Activated T-cell treated with anti-CD3 and anti-CD28 coated beads for 48 hours (primary cell): Measurements from ENCODE around the gene CCDC154.
"Not testable (repeated sequence)": the region's sequence is repeated elsewhere in the genome, so short reads cannot be mapped to it uniquely, and the experiment has no call there.

ENCODE experiments used
- DNase-seq: peaks from one replicate; pipeline ENCODE4 v3.0.0-alpha.2; 2020; ENCODE audit warnings: low read depth

Gene CCDC154, protein sequence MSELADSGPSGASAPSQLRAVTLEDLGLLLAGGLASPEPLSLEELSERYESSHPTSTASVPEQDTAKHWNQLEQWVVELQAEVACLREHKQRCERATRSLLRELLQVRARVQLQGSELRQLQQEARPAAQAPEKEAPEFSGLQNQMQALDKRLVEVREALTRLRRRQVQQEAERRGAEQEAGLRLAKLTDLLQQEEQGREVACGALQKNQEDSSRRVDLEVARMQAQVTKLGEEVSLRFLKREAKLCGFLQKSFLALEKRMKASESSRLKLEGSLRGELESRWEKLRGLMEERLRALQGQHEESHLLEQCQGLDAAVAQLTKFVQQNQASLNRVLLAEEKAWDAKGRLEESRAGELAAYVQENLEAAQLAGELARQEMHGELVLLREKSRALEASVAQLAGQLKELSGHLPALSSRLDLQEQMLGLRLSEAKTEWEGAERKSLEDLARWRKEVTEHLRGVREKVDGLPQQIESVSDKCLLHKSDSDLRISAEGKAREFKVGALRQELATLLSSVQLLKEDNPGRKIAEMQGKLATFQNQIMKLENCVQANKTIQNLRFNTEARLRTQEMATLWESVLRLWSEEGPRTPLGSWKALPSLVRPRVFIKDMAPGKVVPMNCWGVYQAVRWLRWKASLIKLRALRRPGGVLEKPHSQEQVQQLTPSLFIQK

DNA sequence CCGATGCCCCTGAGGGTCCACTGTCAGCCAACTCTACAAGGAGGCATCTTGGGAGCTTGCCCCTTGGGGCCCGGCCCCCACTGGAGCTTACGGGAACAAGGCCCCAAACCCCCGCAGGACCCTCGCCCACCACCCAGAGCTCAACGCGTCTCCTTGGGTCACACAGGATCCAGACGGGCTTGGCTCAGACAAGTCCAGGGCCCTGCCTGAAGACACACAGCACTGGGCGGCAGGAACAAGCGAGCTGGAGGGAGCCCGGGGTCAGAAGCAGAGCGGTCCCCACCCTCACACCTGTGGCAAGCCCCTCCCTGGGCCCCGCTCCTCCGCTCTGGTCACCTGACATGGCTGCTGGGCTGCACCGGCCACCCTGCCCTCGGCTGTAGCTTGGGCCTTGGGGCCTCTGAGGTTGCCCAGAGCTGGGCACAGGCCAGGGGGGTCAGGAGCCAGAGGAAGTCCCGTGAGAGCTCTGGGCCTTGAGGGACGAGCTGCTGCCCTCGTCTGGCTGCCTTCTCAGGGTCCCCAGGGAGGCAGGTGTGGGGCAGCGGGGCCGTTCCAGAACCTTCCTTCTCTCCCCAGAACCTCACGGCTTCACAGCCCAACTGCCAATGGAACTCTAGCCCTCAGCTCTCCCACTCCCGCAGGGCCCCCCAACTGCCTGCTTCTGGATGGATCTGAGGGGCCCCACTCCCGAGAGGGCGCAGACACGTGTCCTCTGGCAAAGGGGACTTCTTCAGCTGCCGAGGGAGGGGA, at the start of gene CCDC154:
Gene CCDC154, minus strand, starts transcription at position 577 of the 750 bp plus-strand sequence. Its CDS starts 234 bp downstream, at position 343.
- no peak for DNase-seq

DNA sequence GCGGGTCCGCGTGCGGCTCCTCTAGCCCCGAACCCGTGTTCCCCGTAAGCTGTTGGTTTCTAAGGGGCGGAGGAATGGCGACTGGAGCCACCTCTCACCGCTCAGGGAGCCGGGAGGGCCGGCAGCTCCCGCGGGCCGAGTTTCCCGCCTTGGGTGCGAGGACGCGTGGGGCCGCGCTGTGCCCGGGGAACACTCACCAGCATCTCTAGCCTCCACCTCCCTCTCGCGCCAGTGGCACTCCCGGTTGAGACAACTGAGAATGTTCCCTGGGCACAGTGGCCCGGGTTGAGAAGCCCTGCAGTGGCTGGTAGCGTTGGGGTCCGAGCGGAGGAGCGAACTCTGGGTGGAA, 49.4 kb upstream of the CCDC154 start:
- no peak for DNase-seq

DNA sequence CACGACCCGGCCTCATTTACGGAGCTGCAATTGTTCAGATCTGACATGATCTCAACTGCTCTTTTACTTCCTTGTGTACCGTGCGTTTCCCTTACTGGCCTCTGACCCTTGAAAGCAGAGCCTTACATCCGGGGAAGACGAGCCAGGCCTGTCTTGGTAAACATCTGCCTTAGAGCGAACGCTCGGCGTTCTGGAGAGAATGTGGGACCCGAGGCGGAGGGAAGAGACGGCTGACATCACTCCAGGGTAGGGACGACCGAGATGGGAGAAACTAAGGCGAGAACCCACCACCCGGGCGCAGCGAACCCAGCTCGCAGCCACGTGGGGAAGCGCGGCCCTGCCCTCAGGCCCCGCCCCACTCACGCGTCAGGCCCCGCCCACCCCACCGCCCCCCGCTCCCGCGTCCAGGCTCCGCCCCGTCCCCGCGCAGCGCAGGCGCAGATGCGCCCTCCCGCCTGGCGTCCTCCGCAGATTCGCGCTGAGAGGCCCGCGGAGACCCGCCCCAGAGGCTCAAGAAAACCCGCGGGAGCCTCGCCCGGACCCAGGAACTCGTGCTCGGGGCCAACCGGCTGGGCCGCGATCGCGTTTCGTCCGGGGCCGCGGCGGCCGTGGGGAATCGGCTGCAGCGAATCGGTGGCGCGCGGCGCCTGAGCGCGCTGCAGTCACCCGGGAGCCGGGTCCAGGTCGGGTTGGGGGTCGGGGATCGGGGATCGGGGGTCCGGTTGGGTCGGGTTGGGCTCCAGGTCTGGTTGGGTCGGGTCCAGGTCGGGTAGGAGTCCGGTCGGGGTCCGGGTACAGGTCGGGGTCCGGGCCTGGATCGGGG, 48.8 kb upstream of the CCDC154 start, which contains the start of gene TELO2:
Gene TELO2, plus strand, starts transcription at position 438 of the 823 bp plus-strand sequence. CDS start 922 bp downstream, outside the sequence.
- peak; percentile 84 for DNase-seq

DNA sequence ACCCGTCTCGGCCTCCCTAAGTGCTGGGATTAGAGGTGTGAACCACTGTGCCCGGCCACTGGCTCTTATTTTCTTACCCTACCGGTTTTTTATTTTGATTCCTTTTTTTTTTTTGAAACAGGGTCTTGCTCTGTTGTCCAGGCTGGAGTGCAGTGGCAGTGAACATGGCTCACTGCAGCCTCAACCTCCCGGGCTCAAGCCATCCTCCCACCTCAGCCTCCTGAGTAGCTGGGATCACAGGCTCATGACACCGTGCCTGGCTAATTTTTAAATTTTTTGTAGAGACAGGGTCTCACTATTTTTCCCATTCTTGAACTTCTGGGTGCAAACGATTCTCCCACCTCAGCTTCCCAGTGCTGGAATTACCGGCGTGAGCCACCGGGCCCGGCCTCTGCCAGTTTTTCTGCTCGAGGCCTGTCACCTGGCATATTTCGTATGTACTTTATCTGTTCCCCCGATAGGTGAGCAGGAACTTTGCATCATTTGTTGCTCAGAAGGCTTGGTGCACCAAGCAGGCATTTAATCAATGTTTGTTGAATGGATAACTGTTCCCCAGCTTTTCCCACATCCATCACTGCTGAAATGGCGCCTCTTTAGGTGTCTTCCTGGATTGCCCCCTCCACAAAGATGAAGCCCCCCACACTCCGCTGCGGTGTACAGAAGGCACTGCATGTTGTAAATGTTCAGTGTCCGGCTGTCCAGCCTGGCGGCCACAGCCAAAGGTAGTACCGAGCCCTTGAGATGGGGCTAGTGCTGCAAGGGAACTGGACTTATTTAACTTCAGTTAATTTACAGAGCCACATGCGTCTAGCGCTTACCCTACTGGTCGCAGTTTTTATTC, 47.9 kb upstream of the CCDC154 start:
- peak; percentile 5 for DNase-seq

GRCh38 chr16:1491327-1491726, 47.0 kb upstream of the CCDC154 start:
- no peak for DNase-seq

DNA sequence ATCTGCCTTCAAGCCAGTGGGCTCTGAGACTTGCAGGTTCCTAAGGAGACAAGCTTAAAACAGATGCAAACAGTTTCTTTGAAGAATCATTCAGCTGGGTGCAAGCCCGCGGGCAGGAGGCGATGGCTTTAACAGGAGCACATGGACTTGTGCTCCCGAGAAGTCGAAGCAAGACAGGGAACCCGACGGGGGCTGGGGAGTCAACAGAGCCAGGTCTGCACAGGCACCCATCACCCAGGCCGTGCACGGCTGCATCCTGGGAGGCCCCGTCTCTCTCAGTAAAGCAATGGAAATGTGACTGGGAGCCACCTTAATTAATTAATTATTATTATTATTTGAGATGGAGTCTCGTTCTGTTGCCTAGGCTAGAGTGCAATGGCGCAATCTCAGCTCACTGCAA, 44.7 kb upstream of the CCDC154 start:
- no peak for DNase-seq

GRCh38 chr16:1488619-1489018, 44.3 kb upstream of the CCDC154 start, which contains the start of gene PTX4:
TSS of gene PTX4 (minus strand) at chr16:1488944. CDS start at chr16:1488909, 35 bp downstream.
- DNase-seq, result no peak

DNA sequence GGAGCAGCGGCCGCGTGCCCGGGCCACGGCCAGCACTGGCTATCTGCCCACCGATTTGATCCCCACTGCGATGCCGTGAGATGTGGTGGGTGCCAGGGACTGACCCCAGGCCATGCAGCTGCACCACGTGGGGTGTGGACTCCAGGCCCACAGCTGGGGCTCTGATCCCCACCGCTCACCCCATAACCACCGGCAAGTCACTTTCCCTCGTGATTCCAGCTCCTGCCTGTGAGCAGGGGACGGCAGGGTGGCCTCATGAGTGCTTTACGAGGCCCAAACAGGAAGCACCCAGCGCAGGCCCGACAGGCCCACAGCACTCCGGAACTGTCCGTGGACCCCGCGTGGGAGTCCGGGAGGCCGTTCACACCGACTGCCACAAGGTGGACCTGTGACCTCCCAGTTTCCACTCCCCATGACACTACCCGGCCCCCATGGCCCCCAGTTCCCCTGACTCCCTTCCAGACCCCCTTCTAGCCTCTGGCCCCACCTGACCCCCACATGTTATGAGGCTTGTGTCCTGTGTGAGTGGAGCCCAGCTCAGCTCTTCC, 43.8 kb upstream of the CCDC154 start:
- no peak for DNase-seq

- no peak for DNase-seq
Observed at GRCh38 chr16:1487395-1488053, 43.2 kb upstream of the CCDC154 start.

GRCh38 chr16:1486551-1487390, 42.4 kb upstream of the CCDC154 start:
- no peak for DNase-seq

GRCh38 chr16:1485847-1486496, 41.6 kb upstream of the CCDC154 start:
- DNase-seq, result no peak

DNA sequence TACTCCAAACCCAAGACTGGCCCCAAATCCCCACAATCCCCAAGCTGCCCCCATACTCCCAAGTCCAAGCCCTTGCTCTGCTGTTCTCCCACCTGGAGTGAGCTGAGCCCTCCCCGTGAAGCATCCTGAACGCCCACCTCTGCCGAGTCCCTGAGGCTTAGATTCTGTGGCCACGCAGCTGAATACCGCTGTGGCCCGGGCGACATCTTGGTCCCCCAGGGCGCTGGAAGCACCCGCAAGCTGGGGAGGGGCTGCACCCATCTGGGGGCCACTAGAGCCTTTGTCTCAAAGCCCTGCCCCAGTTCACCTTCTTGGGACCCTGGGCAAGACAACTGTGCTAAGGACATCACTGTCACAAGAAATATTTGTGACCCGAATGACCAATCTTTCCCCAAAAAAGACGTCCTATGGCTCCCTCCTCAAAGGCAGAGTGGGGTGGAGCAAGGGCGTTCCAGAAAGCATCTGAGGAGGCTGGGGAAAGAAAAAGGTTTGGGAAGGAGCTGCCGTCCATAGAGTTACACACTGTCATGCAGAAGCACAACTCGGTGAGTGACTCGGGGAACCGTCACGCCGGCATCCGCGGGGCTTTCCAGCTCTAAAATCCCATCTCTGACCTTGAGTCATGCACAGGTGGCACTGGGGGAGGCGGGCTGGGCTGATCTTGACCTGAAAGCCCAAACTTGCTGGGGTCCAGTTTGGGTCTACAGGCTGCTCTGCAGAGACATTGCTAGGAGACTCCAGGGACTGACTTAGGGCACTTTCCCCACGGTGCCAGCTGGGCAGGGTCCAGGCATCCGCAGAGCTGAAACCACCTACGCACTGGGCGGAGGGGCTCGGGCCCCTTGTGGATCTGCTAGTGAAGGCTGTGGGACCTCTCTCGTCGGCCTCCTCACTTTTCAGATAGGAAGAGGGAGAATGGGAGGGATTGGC, 37.8 kb upstream of the CCDC154 start:
- DNase-seq, result no peak

DNA sequence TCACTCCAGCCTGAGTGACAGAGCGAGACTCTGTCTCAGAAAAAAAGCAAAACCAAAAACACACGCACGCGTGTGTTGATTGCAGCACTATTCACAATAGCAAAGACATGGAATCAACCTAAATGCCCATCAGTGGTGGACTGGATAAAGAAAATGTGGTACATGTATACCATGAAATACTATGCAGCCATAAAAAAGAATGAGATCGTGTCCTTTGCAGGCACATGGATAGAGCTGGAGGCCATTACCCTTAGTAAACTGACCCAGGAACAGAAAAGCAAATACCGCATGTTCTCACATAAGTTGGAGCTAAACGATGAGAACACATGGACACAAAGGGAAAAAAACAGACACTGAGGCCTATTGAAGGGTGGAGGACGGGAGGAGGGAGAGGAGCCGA, 34.6 kb upstream of the CCDC154 start:
- not testable (repeated sequence) for DNase-seq

- DNase-seq, result no peak
Observed at GRCh38 chr16:1477033-1477432, 32.7 kb upstream of the CCDC154 start.

GRCh38 chr16:1475552-1476114, 31.3 kb upstream of the CCDC154 start:
- no peak for DNase-seq

GRCh38 chr16:1474796-1475551, 30.6 kb upstream of the CCDC154 start, which contains the start of gene CLCN7:
TSS of gene CLCN7 (minus strand) at chr16:1475028. CDS start at chr16:1474974, 54 bp downstream.
- peak; percentile 89 for DNase-seq
